HepG2 (cell line): Measurements from ENCODE around the gene CAPZB. TPM values are rescaled to one million over a fixed set of nuclear protein-coding genes. Genes with fewer than 3 reads are reported as not detected.

Experiments
- FOXA3 ChIP-seq: IDR thresholded peaks from 2 replicates; pipeline ENCODE4 v1.6.1; 2016; ENCODE audit warnings: missing genetic modification reagents, missing compliant biosample characterization
- HNRNPLL ChIP-seq: fragments of 200-400 bp; formaldehyde crosslinking; IDR thresholded peaks from 2 replicates; pipeline ENCODE4 v1.6.1; 2017; ENCODE audit warnings: mild to moderate bottlenecking, low read depth, low read length; ENCODE audit not compliant: poor library complexity, severe bottlenecking
- ISX ChIP-seq: sonication (generic); formaldehyde crosslinking; conservative IDR thresholded peaks from 2 replicates; pipeline ENCODE4 v1.5.0; 2020; ENCODE audit warnings: missing genetic modification reagents
- SMAD9 ChIP-seq: sonication (generic); formaldehyde crosslinking; IDR thresholded peaks from 2 replicates; pipeline ENCODE4 v1.5.1; 2020; ENCODE audit warnings: mild to moderate bottlenecking, missing genetic modification reagents
- ZNF234 ChIP-seq: sonication (generic); formaldehyde crosslinking; conservative IDR thresholded peaks from 2 replicates; pipeline ENCODE4 v1.5.1; 2020; ENCODE audit warnings: mild to moderate bottlenecking, missing genetic modification reagents
- ZNF276 ChIP-seq: sonication (generic); formaldehyde crosslinking; IDR thresholded peaks from 2 replicates; pipeline ENCODE4 v1.4.0; 2020; ENCODE audit warnings: mild to moderate bottlenecking, low read depth, missing genetic modification reagents
- ZNF484 ChIP-seq: sonication (generic); formaldehyde crosslinking; IDR thresholded peaks from 2 replicates; pipeline ENCODE4 v1.5.1; 2020; ENCODE audit warnings: mild to moderate bottlenecking, low read depth, missing genetic modification reagents, borderline replicate concordance
- ZNF773 ChIP-seq: sonication (generic); formaldehyde crosslinking; IDR thresholded peaks from 2 replicates; pipeline ENCODE4 v1.4.0; 2020; ENCODE audit warnings: missing genetic modification reagents, borderline replicate concordance
- ZNF775 ChIP-seq: sonication (generic); formaldehyde crosslinking; IDR thresholded peaks from 2 replicates; pipeline ENCODE4 v1.4.0; 2020; ENCODE audit warnings: missing genetic modification reagents, mild to moderate bottlenecking, moderate library complexity, borderline replicate concordance
- polyA plus RNA-seq, 8 experiments: library from polyadenylated mRNA; depleted of rRNA in 3 of 8; stranded (reverse) in 7 of 8; unstranded in 1 of 8; fragments of >200 nt; fragmentation: Illumina TruSeq in 4 of 8; extraction: Trizol in 4 of 8; gene quantifications; 2 replicates each; pipeline versions ENCODE4 v1.2.1 to v1.2.3, GENCODE V29; 2011 to 2016; ENCODE audit warnings: low read depth in 4 of 8, missing spikeins in 1 of 8, mixed read lengths in 1 of 8; ENCODE audit not compliant: insufficient read depth in 1 of 8
- total RNA-seq, 5 experiments: library from RNA; depleted of rRNA; stranded (reverse); fragments of >200 nt; fragmentation: Illumina TruSeq; extraction: Trizol; gene quantifications; 2 replicates each; pipeline ENCODE4 v1.2.3, GENCODE V29; 2016; ENCODE audit warnings: low read depth in 1 of 5
- TF ChIP-seq, protein P1 (sequence below): sonication (generic); formaldehyde crosslinking; IDR thresholded peaks from 2 replicates; pipeline ENCODE4 v1.4.0; 2020; ENCODE audit warnings: low read depth, missing genetic modification reagents
- TF ChIP-seq, protein P2 (sequence below): sonication (generic); formaldehyde crosslinking; IDR thresholded peaks from 2 replicates; pipeline ENCODE4 v1.5.0; 2020; ENCODE audit warnings: mild to moderate bottlenecking, missing genetic modification reagents, moderate library complexity
- TF ChIP-seq, protein P3 (sequence below): sonication (generic); formaldehyde crosslinking; IDR thresholded peaks from 2 replicates; pipeline ENCODE4 v1.9.0; 2021; ENCODE audit warnings: missing genetic modification reagents, borderline replicate concordance
- TF ChIP-seq, protein P4 (sequence below): sonication (generic); formaldehyde crosslinking; IDR thresholded peaks from 2 replicates; pipeline ENCODE4 v1.4.0; 2020; ENCODE audit warnings: missing genetic modification reagents, borderline replicate concordance

CAPZB gene
- total and polyA plus RNA-seq, 2 of the 13 experiments (the other 11 are each of a cell fraction or from before 2014, with no cell fraction given) = 58.9 to 76.9 TPM

GRCh38 chr1:19445417-19446342, 39.7 kb downstream of the CAPZB start (continued):
- TF ChIP-seq, protein P1, sequence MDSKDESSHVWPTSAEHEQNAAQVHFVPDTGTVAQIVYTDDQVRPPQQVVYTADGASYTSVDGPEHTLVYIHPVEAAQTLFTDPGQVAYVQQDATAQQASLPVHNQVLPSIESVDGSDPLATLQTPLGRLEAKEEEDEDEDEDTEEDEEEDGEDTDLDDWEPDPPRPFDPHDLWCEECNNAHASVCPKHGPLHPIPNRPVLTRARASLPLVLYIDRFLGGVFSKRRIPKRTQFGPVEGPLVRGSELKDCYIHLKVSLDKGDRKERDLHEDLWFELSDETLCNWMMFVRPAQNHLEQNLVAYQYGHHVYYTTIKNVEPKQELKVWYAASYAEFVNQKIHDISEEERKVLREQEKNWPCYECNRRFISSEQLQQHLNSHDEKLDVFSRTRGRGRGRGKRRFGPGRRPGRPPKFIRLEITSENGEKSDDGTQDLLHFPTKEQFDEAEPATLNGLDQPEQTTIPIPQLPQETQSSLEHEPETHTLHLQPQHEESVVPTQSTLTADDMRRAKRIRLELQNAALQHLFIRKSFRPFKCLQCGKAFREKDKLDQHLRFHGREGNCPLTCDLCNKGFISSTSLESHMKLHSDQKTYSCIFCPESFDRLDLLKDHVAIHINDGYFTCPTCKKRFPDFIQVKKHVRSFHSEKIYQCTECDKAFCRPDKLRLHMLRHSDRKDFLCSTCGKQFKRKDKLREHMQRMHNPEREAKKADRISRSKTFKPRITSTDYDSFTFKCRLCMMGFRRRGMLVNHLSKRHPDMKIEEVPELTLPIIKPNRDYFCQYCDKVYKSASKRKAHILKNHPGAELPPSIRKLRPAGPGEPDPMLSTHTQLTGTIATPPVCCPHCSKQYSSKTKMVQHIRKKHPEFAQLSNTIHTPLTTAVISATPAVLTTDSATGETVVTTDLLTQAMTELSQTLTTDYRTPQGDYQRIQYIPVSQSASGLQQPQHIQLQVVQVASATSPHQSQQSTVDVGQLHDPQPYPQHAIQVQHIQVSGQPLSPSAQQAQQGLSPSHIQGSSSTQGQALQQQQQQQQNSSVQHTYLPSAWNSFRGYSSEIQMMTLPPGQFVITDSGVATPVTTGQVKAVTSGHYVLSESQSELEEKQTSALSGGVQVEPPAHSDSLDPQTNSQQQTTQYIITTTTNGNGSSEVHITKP (CRISPR knock-in tag) = peak; percentile 62; the same call in 1 of the 2 replicates
- TF ChIP-seq ISX (no peak), ZNF484 (CRISPR knock-in tag) (no peak), FOXA3 (peak; percentile 88), SMAD9 (CRISPR knock-in tag) (no peak), ZNF773 (CRISPR knock-in tag) (no peak), HNRNPLL (no peak), ZNF276 (CRISPR knock-in tag) (no peak), ZNF775 (no peak), ZNF234 (CRISPR knock-in tag) (no peak)
- TF ChIP-seq, protein P2, sequence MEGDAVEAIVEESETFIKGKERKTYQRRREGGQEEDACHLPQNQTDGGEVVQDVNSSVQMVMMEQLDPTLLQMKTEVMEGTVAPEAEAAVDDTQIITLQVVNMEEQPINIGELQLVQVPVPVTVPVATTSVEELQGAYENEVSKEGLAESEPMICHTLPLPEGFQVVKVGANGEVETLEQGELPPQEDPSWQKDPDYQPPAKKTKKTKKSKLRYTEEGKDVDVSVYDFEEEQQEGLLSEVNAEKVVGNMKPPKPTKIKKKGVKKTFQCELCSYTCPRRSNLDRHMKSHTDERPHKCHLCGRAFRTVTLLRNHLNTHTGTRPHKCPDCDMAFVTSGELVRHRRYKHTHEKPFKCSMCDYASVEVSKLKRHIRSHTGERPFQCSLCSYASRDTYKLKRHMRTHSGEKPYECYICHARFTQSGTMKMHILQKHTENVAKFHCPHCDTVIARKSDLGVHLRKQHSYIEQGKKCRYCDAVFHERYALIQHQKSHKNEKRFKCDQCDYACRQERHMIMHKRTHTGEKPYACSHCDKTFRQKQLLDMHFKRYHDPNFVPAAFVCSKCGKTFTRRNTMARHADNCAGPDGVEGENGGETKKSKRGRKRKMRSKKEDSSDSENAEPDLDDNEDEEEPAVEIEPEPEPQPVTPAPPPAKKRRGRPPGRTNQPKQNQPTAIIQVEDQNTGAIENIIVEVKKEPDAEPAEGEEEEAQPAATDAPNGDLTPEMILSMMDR (CRISPR knock-in tag) = peak; percentile 44
- TF ChIP-seq, protein P3, sequence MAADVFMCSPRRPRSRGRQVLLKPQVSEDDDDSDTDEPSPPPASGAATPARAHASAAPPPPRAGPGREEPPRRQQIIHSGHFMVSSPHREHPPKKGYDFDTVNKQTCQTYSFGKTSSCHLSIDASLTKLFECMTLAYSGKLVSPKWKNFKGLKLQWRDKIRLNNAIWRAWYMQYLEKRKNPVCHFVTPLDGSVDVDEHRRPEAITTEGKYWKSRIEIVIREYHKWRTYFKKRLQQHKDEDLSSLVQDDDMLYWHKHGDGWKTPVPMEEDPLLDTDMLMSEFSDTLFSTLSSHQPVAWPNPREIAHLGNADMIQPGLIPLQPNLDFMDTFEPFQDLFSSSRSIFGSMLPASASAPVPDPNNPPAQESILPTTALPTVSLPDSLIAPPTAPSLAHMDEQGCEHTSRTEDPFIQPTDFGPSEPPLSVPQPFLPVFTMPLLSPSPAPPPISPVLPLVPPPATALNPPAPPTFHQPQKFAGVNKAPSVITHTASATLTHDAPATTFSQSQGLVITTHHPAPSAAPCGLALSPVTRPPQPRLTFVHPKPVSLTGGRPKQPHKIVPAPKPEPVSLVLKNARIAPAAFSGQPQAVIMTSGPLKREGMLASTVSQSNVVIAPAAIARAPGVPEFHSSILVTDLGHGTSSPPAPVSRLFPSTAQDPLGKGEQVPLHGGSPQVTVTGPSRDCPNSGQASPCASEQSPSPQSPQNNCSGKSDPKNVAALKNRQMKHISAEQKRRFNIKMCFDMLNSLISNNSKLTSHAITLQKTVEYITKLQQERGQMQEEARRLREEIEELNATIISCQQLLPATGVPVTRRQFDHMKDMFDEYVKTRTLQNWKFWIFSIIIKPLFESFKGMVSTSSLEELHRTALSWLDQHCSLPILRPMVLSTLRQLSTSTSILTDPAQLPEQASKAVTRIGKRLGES = no peak
- TF ChIP-seq, protein P4, sequence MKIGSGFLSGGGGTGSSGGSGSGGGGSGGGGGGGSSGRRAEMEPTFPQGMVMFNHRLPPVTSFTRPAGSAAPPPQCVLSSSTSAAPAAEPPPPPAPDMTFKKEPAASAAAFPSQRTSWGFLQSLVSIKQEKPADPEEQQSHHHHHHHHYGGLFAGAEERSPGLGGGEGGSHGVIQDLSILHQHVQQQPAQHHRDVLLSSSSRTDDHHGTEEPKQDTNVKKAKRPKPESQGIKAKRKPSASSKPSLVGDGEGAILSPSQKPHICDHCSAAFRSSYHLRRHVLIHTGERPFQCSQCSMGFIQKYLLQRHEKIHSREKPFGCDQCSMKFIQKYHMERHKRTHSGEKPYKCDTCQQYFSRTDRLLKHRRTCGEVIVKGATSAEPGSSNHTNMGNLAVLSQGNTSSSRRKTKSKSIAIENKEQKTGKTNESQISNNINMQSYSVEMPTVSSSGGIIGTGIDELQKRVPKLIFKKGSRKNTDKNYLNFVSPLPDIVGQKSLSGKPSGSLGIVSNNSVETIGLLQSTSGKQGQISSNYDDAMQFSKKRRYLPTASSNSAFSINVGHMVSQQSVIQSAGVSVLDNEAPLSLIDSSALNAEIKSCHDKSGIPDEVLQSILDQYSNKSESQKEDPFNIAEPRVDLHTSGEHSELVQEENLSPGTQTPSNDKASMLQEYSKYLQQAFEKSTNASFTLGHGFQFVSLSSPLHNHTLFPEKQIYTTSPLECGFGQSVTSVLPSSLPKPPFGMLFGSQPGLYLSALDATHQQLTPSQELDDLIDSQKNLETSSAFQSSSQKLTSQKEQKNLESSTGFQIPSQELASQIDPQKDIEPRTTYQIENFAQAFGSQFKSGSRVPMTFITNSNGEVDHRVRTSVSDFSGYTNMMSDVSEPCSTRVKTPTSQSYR (CRISPR knock-in tag) = peak; percentile 50; the same call in 1 of the 2 replicates
